ENCODE measurements around the gene GATB. TPM values are rescaled to one million over a fixed set of nuclear protein-coding genes. Genes with fewer than 3 reads are reported as not detected.

Gene GATB
- total RNA-seq, 1 donor from 2014 or later, result 18.0 TPM

- H3K9me3 Mint-ChIP-seq (ENCODE audit: unreplicated experiment), result no peaks in the 10 kb centered on the region
- no peak for TF ChIP-seq CTCF (IDR thresholded peaks at IDR 0.05)
- H3K27me3 Mint-ChIP-seq (ENCODE audit: unreplicated experiment), result peaks cover 13% of the 10 kb centered on the region
- no peaks in the 10 kb centered on the region for H3K36me3 Mint-ChIP-seq (ENCODE audit: unreplicated experiment)
- H3K4me3 Mint-ChIP-seq (ENCODE audit: unreplicated experiment), result no peak overlapping the region
- H3K27ac Mint-ChIP-seq (ENCODE audit: unreplicated experiment), result no peak overlapping the region
- peaks cover 6% of the 10 kb centered on the region for H3K4me1 Mint-ChIP-seq (ENCODE audit: unreplicated experiment)
- DNase-seq (ENCODE audit: extremely low spot score, unreplicated experiment), result no peak
Measured at GRCh38 chr4:151651496-151651895, 109.3 kb downstream of the GATB start.

- peaks cover 6% of the 10 kb centered on the region for H3K4me1 Mint-ChIP-seq (ENCODE audit: unreplicated experiment)
- no peak overlapping the region for H3K4me3 Mint-ChIP-seq (ENCODE audit: unreplicated experiment)
- H3K9me3 Mint-ChIP-seq (ENCODE audit: unreplicated experiment), result no peaks in the 10 kb centered on the region
- H3K36me3 Mint-ChIP-seq (ENCODE audit: unreplicated experiment), result no peaks in the 10 kb centered on the region
- H3K27me3 Mint-ChIP-seq (ENCODE audit: unreplicated experiment), result peaks cover 14% of the 10 kb centered on the region
- H3K27ac Mint-ChIP-seq (ENCODE audit: unreplicated experiment), result no peak overlapping the region
- no peak for DNase-seq (ENCODE audit: extremely low spot score, unreplicated experiment)
- no peak for TF ChIP-seq CTCF (IDR thresholded peaks at IDR 0.05)
Measured at GRCh38 chr4:151649479-151649878, 111.3 kb downstream of the GATB start.

- DNase-seq (ENCODE audit: extremely low spot score, unreplicated experiment), result no peak
- no peaks in the 10 kb centered on the region for H3K36me3 Mint-ChIP-seq (ENCODE audit: unreplicated experiment)
- H3K27me3 Mint-ChIP-seq (ENCODE audit: unreplicated experiment), result peaks cover 14% of the 10 kb centered on the region
- no peak for TF ChIP-seq CTCF (IDR thresholded peaks at IDR 0.05)
- H3K4me1 Mint-ChIP-seq (ENCODE audit: unreplicated experiment), result no peaks in the 10 kb centered on the region
- H3K9me3 Mint-ChIP-seq (ENCODE audit: unreplicated experiment), result no peaks in the 10 kb centered on the region
- no peak overlapping the region for H3K27ac Mint-ChIP-seq (ENCODE audit: unreplicated experiment)
- H3K4me3 Mint-ChIP-seq (ENCODE audit: unreplicated experiment), result no peak overlapping the region
Measured at GRCh38 chr4:151646322-151646721, 114.5 kb downstream of the GATB start.

- Mint-ChIP-seq H3K27me3 (ENCODE audit: unreplicated experiment) (peaks cover 14% of the 10 kb centered on the region), H3K36me3 (ENCODE audit: unreplicated experiment) (no peaks in the 10 kb centered on the region), H3K4me1 (ENCODE audit: unreplicated experiment) (no peaks in the 10 kb centered on the region), H3K4me3 (ENCODE audit: unreplicated experiment) (no peak overlapping the region), H3K9me3 (ENCODE audit: unreplicated experiment) (no peaks in the 10 kb centered on the region), H3K27ac (ENCODE audit: unreplicated experiment) (no peak overlapping the region)
- peak; percentile 36 for TF ChIP-seq CTCF (IDR thresholded peaks at IDR 0.05)
- DNase-seq (ENCODE audit: extremely low spot score, unreplicated experiment), result no peak
Measured at GRCh38 chr4:151644622-151645021, 116.2 kb downstream of the GATB start.

- no peak overlapping the region for H3K4me3 Mint-ChIP-seq (ENCODE audit: unreplicated experiment)
- no peak for TF ChIP-seq CTCF (IDR thresholded peaks at IDR 0.05)
- no peak overlapping the region for H3K27ac Mint-ChIP-seq (ENCODE audit: unreplicated experiment)
- no peaks in the 10 kb centered on the region for H3K9me3 Mint-ChIP-seq (ENCODE audit: unreplicated experiment)
- no peaks in the 10 kb centered on the region for H3K36me3 Mint-ChIP-seq (ENCODE audit: unreplicated experiment)
- H3K4me1 Mint-ChIP-seq (ENCODE audit: unreplicated experiment), result no peaks in the 10 kb centered on the region
- H3K27me3 Mint-ChIP-seq (ENCODE audit: unreplicated experiment), result peaks cover 13% of the 10 kb centered on the region
- no peak for DNase-seq (ENCODE audit: extremely low spot score, unreplicated experiment)
Measured at GRCh38 chr4:151643564-151643963, 117.2 kb downstream of the GATB start.
